ENCODE results near the gene RFX2. TPM values are rescaled to one million over a fixed set of nuclear protein-coding genes. Genes with fewer than 3 reads are reported as not detected.

Gene RFX2
- total RNA-seq, 3 donors from 2014 or later: 6.1 to 16.2 (median 9.2) TPM

DNA sequence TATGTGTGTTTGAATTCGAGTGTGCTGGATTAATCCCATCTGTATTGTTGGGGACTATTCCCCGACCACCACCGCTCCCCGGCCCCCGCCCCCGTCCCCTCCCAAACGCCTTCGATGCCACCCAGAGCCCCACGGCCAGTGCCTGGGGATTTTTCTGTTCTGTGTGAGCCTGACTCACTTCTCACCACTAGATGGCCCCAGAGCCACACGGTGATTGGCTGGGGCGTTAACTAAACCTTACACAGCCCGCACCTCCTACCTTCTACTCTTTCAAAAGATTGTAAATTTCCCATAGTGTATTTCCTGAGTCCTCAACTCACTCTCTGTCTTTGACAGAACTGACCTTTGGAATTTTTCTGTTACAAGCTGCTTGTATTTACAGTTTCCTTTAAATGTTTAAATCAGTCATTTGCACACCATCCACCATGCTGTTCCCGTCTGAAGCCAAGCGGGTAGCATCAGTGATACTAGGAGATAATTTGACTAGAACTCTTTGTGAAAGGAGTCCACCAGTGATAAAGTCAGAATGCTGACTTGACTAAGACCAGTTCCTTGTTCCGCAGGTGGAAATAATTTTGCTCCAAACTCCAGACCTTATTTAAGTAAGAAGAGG, 61.4 kb downstream of the RFX2 start:
- Histone ChIP-seq H3K27me3 (no peaks in the 10 kb centered on the region), H3K27ac (no peak overlapping the region), H3K4me1 (no peaks in the 10 kb centered on the region), H3K36me3 (no peaks in the 10 kb centered on the region), H3K9me3 (no peaks in the 10 kb centered on the region), H3K4me3 (no peak overlapping the region)
- TF ChIP-seq, protein P1, sequence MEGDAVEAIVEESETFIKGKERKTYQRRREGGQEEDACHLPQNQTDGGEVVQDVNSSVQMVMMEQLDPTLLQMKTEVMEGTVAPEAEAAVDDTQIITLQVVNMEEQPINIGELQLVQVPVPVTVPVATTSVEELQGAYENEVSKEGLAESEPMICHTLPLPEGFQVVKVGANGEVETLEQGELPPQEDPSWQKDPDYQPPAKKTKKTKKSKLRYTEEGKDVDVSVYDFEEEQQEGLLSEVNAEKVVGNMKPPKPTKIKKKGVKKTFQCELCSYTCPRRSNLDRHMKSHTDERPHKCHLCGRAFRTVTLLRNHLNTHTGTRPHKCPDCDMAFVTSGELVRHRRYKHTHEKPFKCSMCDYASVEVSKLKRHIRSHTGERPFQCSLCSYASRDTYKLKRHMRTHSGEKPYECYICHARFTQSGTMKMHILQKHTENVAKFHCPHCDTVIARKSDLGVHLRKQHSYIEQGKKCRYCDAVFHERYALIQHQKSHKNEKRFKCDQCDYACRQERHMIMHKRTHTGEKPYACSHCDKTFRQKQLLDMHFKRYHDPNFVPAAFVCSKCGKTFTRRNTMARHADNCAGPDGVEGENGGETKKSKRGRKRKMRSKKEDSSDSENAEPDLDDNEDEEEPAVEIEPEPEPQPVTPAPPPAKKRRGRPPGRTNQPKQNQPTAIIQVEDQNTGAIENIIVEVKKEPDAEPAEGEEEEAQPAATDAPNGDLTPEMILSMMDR (IDR thresholded peaks at IDR 0.05): peak; percentile 66 to 79 (median 77)
- TF ChIP-seq POLR2A (IDR thresholded peaks at IDR 0.05) (no peak), POLR2AphosphoS5 (IDR thresholded peaks at IDR 0.05) (peak in 2 of 3 donors; percentile 25 to 32)
- DNase-seq (ENCODE audit: low spot score in 2 of 2): peak; percentile 53 to 70
- intact Hi-C loops (cut with DNase I; ENCODE audit: low total_unique reads): loop anchor here (10.0 kb wide), 1 partner anchor 86 kb away; the partner anchor contains the start of gene ACSBG2

DNA sequence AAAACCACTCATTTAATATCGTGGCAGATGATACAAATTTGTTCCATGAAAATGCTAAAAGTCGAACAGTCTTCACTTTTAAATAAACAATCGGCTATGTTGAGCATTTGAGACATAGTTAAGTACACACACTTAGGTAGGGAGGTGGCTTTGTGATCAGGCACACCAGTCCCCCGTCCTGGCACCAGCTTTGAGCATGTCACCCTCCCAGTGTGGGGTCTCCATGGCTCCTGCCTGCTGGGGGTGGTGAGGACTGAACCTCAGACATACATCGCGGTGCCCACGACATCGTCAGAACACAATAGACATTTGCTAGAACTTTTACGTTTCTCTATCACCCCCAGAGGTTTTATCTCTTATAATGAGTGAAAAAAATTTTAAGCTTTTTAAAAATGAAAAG, 62.0 kb downstream of the RFX2 start:
- no peak overlapping the region for H3K4me3 ChIP-seq
- H3K36me3 ChIP-seq: no peaks in the 10 kb centered on the region
- no peak overlapping the region for H3K27ac ChIP-seq
- TF ChIP-seq POLR2AphosphoS5 (IDR thresholded peaks at IDR 0.05) (no peak), POLR2A (IDR thresholded peaks at IDR 0.05) (no peak)
- TF ChIP-seq, protein P1 (IDR thresholded peaks at IDR 0.05): no peak
- no peaks in the 10 kb centered on the region for H3K27me3 ChIP-seq
- H3K9me3 ChIP-seq: no peaks in the 10 kb centered on the region
- DNase-seq (ENCODE audit: low spot score in 2 of 2): peak in 1 of 2 donors; percentile 38
- intact Hi-C loops (cut with DNase I; ENCODE audit: low total_unique reads): loop anchor here (10.0 kb wide), 1 partner anchor 86 kb away; the partner anchor contains the start of gene ACSBG2
- H3K4me1 ChIP-seq: no peaks in the 10 kb centered on the region

DNA sequence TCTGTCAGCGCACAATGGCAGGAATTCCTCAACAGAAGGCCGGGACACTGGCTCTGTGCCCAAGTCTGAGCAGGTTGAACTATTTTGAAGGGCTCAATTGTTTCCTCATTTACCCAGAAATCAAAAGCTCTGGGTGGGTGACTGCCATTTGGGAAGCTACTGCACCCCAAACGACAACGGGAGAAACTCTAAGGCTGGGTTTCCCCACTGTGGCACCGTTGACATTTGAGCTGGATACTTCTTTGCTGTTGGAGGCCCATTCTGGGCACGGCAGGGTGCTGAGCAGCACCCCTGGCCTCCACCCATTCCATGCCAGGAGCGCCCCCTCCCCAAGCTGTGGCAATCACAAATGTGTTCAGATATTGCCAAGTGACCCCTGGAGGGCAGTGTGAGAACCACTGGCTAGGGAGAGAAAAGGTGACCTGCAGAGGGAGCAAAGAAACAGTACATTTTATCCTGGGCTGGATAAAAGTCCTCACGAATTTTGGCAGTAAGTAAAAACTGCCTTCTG, 62.5 kb downstream of the RFX2 start:
- Histone ChIP-seq H3K27ac (no peak overlapping the region), H3K36me3 (no peaks in the 10 kb centered on the region), H3K27me3 (no peaks in the 10 kb centered on the region), H3K4me1 (no peaks in the 10 kb centered on the region), H3K4me3 (no peak overlapping the region), H3K9me3 (no peaks in the 10 kb centered on the region)
- intact Hi-C loops (cut with DNase I; ENCODE audit: low total_unique reads): loop anchor here (10.0 kb wide), 1 partner anchor 87 kb away; the partner anchor contains the start of gene ACSBG2
- DNase-seq (ENCODE audit: low spot score in 2 of 2): peak in 1 of 2 donors; percentile 48
- TF ChIP-seq, protein P1 (IDR thresholded peaks at IDR 0.05): peak in 2 of 3 donors; percentile 17 to 46
- no peak for TF ChIP-seq POLR2AphosphoS5 (IDR thresholded peaks at IDR 0.05)

DNA sequence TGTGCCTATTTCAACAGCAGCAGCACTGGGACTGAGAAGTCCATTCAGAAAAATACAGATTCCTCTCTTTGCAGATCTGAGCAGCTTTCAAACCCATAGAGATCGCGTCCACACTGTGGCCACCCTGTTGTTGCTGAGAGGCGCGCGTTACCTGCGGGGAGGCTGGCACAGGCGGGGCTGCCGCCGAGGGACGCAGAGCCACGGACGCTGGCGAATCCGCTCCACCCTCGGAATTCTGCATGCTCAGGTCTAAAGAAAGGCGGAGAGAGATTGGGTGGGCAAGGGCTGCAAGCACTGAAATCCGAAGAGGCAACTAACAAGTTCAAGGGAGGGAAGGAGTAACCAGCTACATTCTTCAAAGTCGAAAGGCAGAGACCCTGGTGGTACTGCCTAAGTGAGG, 63.0 kb downstream of the RFX2 start:
- Histone ChIP-seq H3K27me3 (no peaks in the 10 kb centered on the region), H3K36me3 (no peaks in the 10 kb centered on the region), H3K4me1 (no peaks in the 10 kb centered on the region), H3K9me3 (no peaks in the 10 kb centered on the region), H3K4me3 (no peak overlapping the region), H3K27ac (no peak overlapping the region)
- intact Hi-C loops (cut with DNase I; ENCODE audit: low total_unique reads): loop anchor here (10.0 kb wide), 1 partner anchor 88 kb away; the partner anchor contains the start of gene ACSBG2
- peak in 1 of 2 donors; percentile 33 for DNase-seq (ENCODE audit: low spot score in 2 of 2)
- TF ChIP-seq POLR2A (IDR thresholded peaks at IDR 0.05): no peak
- TF ChIP-seq, protein P1 (IDR thresholded peaks at IDR 0.05): no peak
- TF ChIP-seq POLR2AphosphoS5 (IDR thresholded peaks at IDR 0.05): no peak

DNA sequence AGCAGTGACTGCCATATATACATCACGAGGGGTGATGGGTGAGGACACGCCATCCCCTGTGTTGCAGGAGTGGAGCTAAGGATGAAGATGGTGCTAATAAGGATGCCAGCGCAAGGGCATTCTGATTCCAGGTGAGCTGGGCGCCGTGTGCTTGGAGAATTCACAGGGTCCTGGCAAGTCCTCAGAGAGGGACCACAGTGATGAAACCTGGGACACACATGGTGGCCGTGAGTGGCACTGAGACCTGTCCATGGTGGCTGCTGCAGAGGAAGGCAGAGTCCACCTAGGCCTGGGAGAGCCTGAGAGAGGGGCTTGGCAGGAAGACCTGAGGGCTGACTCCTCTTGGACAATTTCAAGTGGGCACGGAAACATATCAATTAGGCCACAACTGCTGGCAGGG, 65.2 kb downstream of the RFX2 start:
- no peak overlapping the region for H3K27ac ChIP-seq
- H3K27me3 ChIP-seq: no peaks in the 10 kb centered on the region
- TF ChIP-seq, protein P1 (IDR thresholded peaks at IDR 0.05): no peak
- TF ChIP-seq POLR2A (IDR thresholded peaks at IDR 0.05) (no peak), POLR2AphosphoS5 (IDR thresholded peaks at IDR 0.05) (no peak)
- intact Hi-C loops (cut with DNase I; ENCODE audit: low total_unique reads): loop anchor here (10.0 kb wide), 1 partner anchor 90 kb away; the partner anchor contains the start of gene ACSBG2
- no peak overlapping the region for H3K4me3 ChIP-seq
- H3K36me3 ChIP-seq: no peaks in the 10 kb centered on the region
- no peaks in the 10 kb centered on the region for H3K4me1 ChIP-seq
- H3K9me3 ChIP-seq: no peaks in the 10 kb centered on the region
- peak in 1 of 2 donors; percentile 17 for DNase-seq (ENCODE audit: low spot score in 2 of 2)

All from breast epithelium (tissue), 4 donors.